ENCODE measurements around the gene ERCC6L2. TPM values are rescaled to one million over a fixed set of nuclear protein-coding genes. Genes with fewer than 3 reads are reported as not detected.
A peak's percentile ranks its signal among the peaks of the same experiment; 100 is the strongest.

ERCC6L2 gene
- total RNA-seq, 1 donor from 2014 or later: 74.2 TPM

GRCh38 chr9:95862343-95862742 lies 13.1 kb upstream of the ERCC6L2 start:
- no peak for DNase-seq (ENCODE audit: low read depth)

DNA sequence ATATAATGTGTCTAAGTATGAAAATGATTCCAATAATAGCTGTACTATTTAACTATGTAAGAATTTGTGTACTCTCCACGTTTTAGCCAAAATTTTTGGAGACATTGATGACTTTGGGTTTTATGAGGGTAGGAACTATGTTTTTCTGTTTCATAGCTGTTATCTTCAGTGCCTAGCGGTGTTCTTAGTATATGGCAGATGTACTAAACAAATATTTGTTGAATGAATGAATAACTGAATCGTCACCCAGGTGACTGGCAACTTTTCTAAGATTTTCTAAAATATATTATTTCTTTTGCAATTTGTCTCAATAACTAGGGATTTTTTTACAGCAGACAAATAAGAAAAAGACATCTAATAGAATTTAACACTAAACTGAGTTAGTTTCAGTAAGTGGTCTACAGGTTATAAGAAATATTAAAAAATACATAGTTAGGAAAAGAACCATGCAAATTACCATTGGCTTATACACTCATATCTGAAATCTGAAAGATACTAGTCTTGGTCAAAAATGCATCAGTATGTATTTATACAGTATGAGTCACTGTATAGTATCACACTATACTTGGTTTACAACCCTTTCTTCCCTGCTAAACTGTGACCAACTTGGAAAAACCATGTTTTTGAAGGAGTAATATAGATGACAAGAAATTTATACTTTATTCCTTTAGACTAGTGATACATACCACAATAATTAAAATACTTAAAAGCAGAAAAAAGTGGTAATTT lies 10.5 kb upstream of the ERCC6L2 start:
- no peak for DNase-seq (ENCODE audit: low read depth)

- no peak for DNase-seq (ENCODE audit: low read depth)
Observed at GRCh38 chr9:95870352-95870751, 5.1 kb upstream of the ERCC6L2 start.

- no peak for DNase-seq (ENCODE audit: low read depth)
Observed at GRCh38 chr9:95870906-95871305, 4.6 kb upstream of the ERCC6L2 start.

GRCh38 chr9:95874303-95874988 lies 1.0 kb upstream of the ERCC6L2 start:
- peak; percentile 19 for DNase-seq (ENCODE audit: low read depth)

- DNase-seq (ENCODE audit: low read depth): peak; percentile 68
Observed at GRCh38 chr9:95874989-95875304, 544 bp upstream of the ERCC6L2 start.

DNA sequence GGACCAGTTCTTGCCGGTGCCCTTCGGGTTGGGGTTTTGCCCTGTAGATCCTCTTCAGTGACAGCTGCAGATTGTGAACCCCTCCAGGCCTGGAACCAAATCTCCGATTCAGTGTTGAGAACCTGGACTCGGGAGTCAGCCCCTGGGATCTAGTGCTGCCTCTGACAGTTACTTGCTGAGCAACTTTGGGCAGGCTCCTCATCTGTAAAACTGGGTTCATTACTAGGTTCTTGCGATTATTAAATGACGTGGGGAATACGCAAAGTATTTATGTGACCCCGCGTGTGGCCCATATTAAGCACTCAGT lies 600 bp downstream of the ERCC6L2 start:
- DNase-seq (ENCODE audit: low read depth): no peak

DNA sequence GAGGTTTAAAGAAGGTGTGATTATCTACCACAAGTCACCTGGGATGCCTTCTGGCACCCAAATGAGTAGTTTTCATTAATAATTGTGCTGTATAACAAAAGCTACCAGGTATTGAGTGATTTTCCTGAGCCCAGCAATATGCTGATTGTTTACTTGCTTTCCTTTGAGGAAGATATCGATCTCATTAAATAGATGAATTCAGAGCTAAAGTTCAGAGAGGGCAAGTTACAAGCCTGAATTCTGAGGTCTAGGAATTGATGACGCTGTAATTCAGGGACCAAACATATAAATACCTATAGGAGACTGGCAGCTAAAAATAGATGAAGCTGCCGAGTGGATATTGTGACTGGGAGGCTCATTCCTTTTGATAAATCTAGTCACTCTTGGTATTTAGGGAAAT lies 1.1 kb downstream of the ERCC6L2 start:
- peak; percentile 13 for DNase-seq (ENCODE audit: low read depth)

- DNase-seq (ENCODE audit: low read depth): no peak
Observed at GRCh38 chr9:95877984-95878383, 2.5 kb downstream of the ERCC6L2 start.

DNA sequence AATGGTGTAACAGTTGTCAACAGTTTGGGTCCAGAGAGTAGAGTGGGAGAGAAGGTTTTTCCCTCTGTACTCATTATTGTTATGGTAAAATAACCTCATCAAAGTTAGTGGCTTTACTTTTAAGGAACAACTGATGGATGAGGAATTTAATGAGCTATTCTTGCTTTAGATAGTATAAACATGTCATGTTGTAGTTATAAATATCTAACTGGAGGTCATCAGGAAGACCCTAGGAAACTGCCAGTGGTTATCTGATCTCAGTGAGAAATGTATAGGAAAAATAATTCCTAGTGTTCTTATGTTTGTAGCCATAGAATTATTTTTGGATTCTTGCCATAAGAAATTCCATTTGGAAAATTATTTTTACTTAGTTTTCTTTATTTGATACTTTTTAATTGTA lies 4.1 kb downstream of the ERCC6L2 start:
- DNase-seq (ENCODE audit: low read depth): no peak

DNA sequence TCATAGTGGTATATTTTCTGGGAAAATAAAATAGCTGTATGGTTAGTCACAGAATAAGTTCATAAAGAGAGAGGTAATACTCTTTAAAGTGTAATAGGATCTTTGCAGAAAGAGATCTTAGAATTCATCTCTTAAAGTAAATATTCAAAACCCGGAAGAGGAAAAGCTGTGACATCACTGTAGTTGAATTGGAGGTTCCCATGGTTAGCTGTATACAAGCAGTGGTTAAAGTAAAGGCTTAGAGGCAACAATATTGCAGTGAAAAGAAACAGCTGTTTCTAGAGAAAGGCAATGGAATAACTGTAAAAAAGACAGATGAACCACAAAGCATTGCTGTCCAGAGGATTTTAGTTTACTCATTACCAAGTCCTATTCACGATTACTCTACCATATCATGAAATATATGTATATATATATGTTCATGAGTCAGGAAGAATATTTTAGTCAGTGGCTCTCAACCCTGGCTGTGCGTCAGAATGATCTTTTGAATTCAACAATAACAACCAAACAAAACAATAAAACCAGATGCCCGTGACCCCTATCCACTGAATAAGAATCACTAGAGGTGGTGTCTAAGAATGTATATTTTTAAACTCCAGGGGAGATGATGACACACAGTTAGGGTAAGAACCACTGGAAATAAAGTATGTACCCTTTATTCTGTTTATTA lies 4.7 kb downstream of the ERCC6L2 start:
- DNase-seq (ENCODE audit: low read depth): peak; percentile 55

DNA sequence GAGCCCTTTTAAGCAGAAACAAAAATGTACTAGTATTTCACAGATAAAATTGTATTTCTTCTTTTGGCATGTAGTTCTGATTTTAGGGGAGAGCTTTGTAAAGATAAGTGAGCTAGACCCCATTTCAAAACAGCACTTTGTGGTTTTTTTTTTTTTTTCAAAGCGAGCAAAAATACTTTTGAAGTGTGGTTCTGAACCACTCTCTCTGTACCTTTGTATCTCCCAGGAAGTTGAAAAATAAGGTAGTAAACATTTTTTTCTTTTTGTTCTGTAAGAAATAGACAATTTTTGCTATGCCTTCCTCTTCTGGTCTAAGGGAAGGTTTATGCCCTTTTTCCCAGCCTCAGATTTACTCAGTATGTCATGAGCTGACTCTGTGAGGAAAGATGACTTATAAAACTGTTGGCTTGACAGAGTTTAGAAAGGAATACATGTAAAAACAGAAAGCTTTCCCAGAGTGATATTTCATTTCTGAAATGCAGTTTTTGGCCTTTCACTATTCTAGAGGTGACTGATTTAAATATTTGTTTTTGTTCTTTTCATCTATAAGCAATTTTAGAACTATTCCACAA lies 12.5 kb downstream of the ERCC6L2 start:
- DNase-seq (ENCODE audit: low read depth): no peak

- DNase-seq (ENCODE audit: low read depth): no peak
Observed at GRCh38 chr9:95890594-95890993, 15.1 kb downstream of the ERCC6L2 start.

DNA sequence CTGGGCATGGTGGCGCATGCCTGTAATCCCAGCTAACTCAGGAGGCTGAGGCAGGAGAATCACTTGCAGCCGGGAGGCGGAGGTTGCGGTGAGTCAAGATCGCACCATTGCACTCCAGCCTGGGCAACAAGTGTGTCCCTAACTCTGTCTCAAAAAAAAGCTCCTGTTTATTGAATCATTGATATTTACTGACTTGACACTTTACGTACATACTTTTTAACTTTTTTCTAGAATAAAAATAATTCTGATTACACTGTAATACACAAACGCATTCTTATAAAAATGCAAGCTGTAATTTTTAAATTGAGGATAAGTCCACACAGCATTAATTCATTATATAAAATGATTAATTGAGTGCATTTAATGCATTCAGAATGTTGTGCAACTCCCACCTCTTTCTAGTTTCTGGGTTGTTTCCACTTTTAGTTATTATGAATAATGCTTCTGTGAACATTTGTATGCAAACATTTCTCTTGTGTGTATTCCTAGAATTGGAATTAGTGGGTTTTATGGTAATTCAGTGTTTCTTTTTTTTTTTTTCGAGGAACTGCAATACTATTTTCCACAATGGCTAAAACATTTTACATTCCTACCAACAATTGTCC lies 15.7 kb downstream of the ERCC6L2 start:
- DNase-seq (ENCODE audit: low read depth): no peak

GRCh38 chr9:95892690-95893089 lies 17.2 kb downstream of the ERCC6L2 start:
- no peak for DNase-seq (ENCODE audit: low read depth)

DNA sequence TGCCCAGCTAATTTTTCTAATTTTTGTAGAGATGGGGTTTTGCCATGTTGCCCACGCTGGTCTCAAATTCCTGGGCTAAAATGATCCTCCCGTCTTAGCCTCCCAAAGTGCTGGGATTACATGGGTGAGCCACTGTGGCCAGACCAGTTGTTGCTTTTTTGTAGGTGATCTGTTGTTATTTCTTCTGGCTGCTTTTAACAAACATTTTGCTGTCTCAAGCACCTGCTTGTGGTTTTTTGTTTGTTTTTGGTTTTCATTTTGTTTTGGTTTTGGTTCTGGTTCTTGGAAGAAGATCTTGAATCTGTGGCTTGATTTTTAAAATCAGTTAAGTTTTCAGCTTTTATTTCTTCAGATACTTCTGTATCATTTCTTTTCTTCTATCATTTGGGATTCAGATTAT lies 21.1 kb downstream of the ERCC6L2 start:
- no peak for DNase-seq (ENCODE audit: low read depth)

DNA sequence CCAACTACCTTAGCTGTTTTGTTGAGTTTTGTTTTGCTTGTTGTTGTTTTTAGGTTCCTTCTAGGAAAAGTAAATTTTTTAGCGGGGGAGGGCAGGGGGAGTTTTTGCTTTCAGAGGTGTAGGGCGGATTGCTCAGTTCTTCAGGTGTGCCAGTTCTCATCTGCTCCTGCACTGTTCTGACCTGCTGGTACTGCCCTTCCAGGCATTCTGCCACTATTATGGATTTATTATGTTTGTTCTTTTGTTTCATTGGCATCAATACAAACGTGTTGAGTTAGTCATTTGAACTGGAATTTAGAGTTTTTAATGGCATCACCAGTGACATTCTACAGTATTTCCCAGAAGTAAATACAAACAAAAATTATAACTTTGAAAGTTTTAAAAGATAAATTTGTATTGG lies 26.0 kb downstream of the ERCC6L2 start:
- no peak for DNase-seq (ENCODE audit: low read depth)

DNA sequence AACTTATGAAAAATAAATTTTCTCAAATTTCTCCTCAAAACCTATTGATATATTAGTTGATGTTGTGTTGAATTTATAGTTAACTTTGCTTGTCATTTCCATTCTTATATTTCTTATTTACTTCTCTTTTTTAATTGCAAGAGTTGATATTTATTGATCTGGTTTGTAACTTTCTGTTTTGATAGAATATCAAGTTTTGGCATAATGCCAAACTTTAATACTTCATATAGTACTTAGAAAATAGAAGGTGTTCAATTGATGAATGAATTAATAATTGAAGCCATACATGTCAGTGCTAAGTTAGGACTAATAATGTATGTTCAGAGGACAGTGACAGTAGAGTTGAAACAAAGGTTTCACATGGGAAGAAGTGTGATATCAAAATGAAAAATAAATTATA lies 27.9 kb downstream of the ERCC6L2 start:
- DNase-seq (ENCODE audit: low read depth): no peak

DNA sequence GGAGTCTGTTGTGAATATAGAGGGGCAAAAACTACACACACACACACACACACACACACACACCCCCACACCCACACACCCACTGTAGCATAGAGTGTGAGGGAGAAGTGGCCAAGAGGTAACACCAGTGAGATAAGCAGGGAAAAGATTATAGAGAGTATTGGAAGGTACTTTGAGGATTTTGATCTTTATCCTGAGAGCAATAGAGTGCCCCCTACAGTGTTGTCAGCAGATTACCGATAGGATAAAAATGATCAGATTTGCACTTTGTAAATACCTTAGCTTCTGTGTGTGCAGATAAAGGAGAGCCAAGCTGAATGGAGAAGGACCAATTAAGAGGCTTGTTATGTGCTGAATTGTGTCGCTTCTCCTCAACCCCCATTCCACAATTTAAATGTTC lies 32.3 kb downstream of the ERCC6L2 start:
- no peak for DNase-seq (ENCODE audit: low read depth)

DNA sequence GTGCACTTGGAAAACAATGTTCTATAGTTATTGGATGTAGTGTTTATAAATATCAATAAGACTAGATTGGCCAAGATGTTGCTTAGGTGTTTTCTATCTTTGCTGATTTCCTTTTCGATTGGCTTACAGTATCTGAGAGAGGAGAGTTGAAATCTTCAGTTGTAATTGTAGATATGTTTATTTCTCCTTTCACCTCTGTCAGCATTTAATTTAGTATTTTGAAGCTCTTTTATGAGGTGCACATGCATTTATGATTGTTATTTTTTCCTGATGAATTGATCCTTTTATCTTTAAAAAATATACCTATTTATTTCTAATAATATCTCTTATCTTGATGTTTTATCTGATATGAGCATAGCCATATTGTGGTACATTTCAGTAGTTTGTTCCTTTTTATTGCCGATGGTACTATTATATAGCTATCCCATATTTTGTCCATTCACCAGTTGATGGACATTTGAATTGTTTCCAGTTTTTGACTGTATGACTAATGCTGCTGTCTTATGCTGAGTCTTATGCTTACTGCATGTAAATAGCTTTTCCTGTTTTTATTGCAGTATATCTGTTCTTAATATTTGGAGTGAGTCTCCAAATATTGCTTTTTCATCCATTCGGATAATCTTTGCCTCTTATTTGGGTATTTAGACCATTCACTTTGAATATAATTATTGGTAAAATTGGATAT lies 34.7 kb downstream of the ERCC6L2 start:
- no peak for DNase-seq (ENCODE audit: low read depth)

DNA sequence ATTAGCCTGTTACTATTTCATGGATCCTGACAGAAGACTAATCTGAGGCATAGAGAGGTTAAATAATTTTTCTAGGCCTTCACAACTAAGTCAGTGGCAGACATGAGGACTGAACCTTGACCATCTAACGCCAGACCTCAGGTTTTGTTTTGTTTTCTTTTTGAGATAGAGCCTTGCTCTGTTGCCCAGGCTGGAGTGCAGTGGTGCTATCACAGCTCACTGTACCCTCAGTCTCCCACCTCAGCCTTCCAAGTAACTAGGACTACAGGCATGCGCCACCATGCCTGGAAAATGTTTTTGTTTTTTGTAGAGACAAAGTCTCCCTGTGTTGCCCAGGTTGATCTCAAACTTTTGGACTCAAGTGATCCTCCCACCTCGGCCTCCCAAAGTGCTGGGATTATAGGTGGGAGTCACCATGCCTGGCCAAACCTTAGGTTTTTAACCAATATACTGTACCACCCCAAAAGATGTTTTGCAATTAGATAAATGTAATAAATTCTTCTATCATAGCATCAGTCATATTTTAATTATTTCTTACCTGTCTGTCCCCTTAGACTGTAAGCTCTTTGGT lies 35.4 kb downstream of the ERCC6L2 start:
- DNase-seq (ENCODE audit: low read depth): no peak
